SHP77 (cell line): ENCODE results near the gene DDR1.
"Not testable (repeated sequence)": the region's sequence is repeated elsewhere in the genome, so short reads cannot be mapped to it uniquely, and the experiment has no call there.

Experiments
- DNase-seq, 2 experiments: peaks; one replicate each; lab custom pipeline; 2025; lab: John Stamatoyannopoulos, UW

DDR1 gene

GRCh38 chr6:30894381-30894780 is 10.1 kb downstream of the DDR1 start:
- no peak for DNase-seq

- no peak for DNase-seq
Observed at GRCh38 chr6:30894935-30895334, 10.6 kb downstream of the DDR1 start.

- no peak for DNase-seq
Observed at GRCh38 chr6:30895343-30895742, 11.0 kb downstream of the DDR1 start.

- no peak for DNase-seq
Observed at GRCh38 chr6:30896541-30896940, 12.2 kb downstream of the DDR1 start.

- DNase-seq = no peak
Observed at GRCh38 chr6:30897882-30898281, 13.6 kb downstream of the DDR1 start.

GRCh38 chr6:30898750-30899360 is 14.5 kb downstream of the DDR1 start:
- no peak for DNase-seq

- DNase-seq = no peak
Observed at GRCh38 chr6:30900863-30901417, 16.6 kb downstream of the DDR1 start.

GRCh38 chr6:30901436-30901835 is 17.1 kb downstream of the DDR1 start:
- DNase-seq = no peak

- DNase-seq = not testable (repeated sequence)
Observed at GRCh38 chr6:30902196-30902595, 17.9 kb downstream of the DDR1 start.

- no peak for DNase-seq
Observed at GRCh38 chr6:30902709-30903108, 18.4 kb downstream of the DDR1 start.

GRCh38 chr6:30903236-30903635 is 18.9 kb downstream of the DDR1 start:
- DNase-seq = no peak

- DNase-seq = not testable (repeated sequence)
Observed at GRCh38 chr6:30907290-30907757, 23.0 kb downstream of the DDR1 start.

GRCh38 chr6:30907758-30908591 is 23.7 kb downstream of the DDR1 start, which contains the start of gene GTF2H4:
Gene GTF2H4, plus strand, starts transcription at chr6:30908207.
- DNase-seq = peak; percentile 97 to 98

- DNase-seq = no peak
Observed at GRCh38 chr6:30908700-30909099, 24.4 kb downstream of the DDR1 start.

- DNase-seq = not testable (repeated sequence)
Observed at GRCh38 chr6:30910473-30910872, 26.2 kb downstream of the DDR1 start.

- no peak for DNase-seq
Observed at GRCh38 chr6:30912746-30913520, 28.6 kb downstream of the DDR1 start.

GRCh38 chr6:30913721-30914075 is 29.4 kb downstream of the DDR1 start:
- no peak for DNase-seq

GRCh38 chr6:30914076-30914853 is 29.9 kb downstream of the DDR1 start, which contains the start of gene VARS2:
Gene VARS2, plus strand, starts transcription at chr6:30914238. Its CDS starts 599 bp downstream, at chr6:30914837.
- peak; percentile 81 to 82 for DNase-seq

GRCh38 chr6:30914854-30915590 is 30.7 kb downstream of the DDR1 start:
- peak in 1 of 2 experiments; percentile 4 for DNase-seq

GRCh38 chr6:30915591-30915946 is 31.2 kb downstream of the DDR1 start:
- peak; percentile 40 to 60 for DNase-seq

GRCh38 chr6:30917041-30917440 is 32.7 kb downstream of the DDR1 start:
- no peak for DNase-seq
